HG02885 (cell line): ENCODE data around the gene SELENOM.
"Not testable (repeated sequence)": the region's sequence is repeated elsewhere in the genome, so short reads cannot be mapped to it uniquely, and the experiment has no call there.

Source experiments
- ATAC-seq: cut with Tn5 transposase; IDR thresholded peaks from one replicate; pipeline ENCODE4 v1.9.1; 2021; ENCODE audit warnings: mild to moderate bottlenecking; ENCODE audit not compliant: unreplicated experiment, poor library complexity

Gene SELENOM

GRCh38 chr22:31107894-31108218 lies 488 bp upstream of the SELENOM start:
- peak; percentile 26 for ATAC-seq

- no peak for ATAC-seq
These were observed 614 bp downstream of the SELENOM start for GRCh38 chr22:31106731-31107177.

- ATAC-seq: no peak
These were observed 1.3 kb downstream of the SELENOM start for GRCh38 chr22:31106001-31106571.

GRCh38 chr22:31105282-31105929 lies 2.0 kb downstream of the SELENOM start:
- no peak for ATAC-seq

- no peak for ATAC-seq
These were observed 2.5 kb downstream of the SELENOM start for GRCh38 chr22:31104869-31105268.

- no peak for ATAC-seq
These were observed 3.3 kb downstream of the SELENOM start for GRCh38 chr22:31103899-31104694.

GRCh38 chr22:31103111-31103510 lies 4.3 kb downstream of the SELENOM start:
- ATAC-seq: no peak

GRCh38 chr22:31102441-31103081 lies 4.8 kb downstream of the SELENOM start:
- ATAC-seq: no peak

- ATAC-seq: no peak
These were observed 6.4 kb downstream of the SELENOM start for GRCh38 chr22:31100762-31101525.

- ATAC-seq: no peak
These were observed 7.3 kb downstream of the SELENOM start for GRCh38 chr22:31099841-31100761.

GRCh38 chr22:31099386-31099785 lies 8.0 kb downstream of the SELENOM start:
- ATAC-seq: no peak

- no peak for ATAC-seq
These were observed 8.7 kb downstream of the SELENOM start for GRCh38 chr22:31098632-31099110.

- no peak for ATAC-seq
These were observed 9.3 kb downstream of the SELENOM start for GRCh38 chr22:31097941-31098631.

- not testable (repeated sequence) for ATAC-seq
These were observed 9.8 kb downstream of the SELENOM start for GRCh38 chr22:31097539-31097938.

- ATAC-seq: no peak
These were observed 10.6 kb downstream of the SELENOM start for GRCh38 chr22:31096657-31097279.

- no peak for ATAC-seq
These were observed 11.6 kb downstream of the SELENOM start for GRCh38 chr22:31095637-31096249.

- ATAC-seq: no peak
These were observed 12.6 kb downstream of the SELENOM start for GRCh38 chr22:31094741-31095140.
